ENCODE data around the gene SMTN.
A peak's percentile ranks its signal among the peaks of the same experiment; 100 is the strongest.

GRCh38 chr22:31150615-31151014 is 69.5 kb downstream of the SMTN start:
- TF ChIP-seq, protein P1, sequence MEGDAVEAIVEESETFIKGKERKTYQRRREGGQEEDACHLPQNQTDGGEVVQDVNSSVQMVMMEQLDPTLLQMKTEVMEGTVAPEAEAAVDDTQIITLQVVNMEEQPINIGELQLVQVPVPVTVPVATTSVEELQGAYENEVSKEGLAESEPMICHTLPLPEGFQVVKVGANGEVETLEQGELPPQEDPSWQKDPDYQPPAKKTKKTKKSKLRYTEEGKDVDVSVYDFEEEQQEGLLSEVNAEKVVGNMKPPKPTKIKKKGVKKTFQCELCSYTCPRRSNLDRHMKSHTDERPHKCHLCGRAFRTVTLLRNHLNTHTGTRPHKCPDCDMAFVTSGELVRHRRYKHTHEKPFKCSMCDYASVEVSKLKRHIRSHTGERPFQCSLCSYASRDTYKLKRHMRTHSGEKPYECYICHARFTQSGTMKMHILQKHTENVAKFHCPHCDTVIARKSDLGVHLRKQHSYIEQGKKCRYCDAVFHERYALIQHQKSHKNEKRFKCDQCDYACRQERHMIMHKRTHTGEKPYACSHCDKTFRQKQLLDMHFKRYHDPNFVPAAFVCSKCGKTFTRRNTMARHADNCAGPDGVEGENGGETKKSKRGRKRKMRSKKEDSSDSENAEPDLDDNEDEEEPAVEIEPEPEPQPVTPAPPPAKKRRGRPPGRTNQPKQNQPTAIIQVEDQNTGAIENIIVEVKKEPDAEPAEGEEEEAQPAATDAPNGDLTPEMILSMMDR (IDR thresholded peaks at IDR 0.05), result peak in 3 of 7 experiments; percentile 9 to 13 (median 11)
- no peak for TF ChIP-seq POLR2A (IDR thresholded peaks at IDR 0.05)

Measured in body of pancreas (tissue), 4 donors.